ENCODE data around the gene JMJD1C. TPM values are rescaled to one million over a fixed set of nuclear protein-coding genes. Genes with fewer than 3 reads are reported as not detected.

JMJD1C gene
- total and polyA plus RNA-seq, 10 of the 15 experiments (the other 5 are each of a cell fraction or from before 2014, with no cell fraction given) = 31.2 to 83.3 (median 49.5) TPM

DNA sequence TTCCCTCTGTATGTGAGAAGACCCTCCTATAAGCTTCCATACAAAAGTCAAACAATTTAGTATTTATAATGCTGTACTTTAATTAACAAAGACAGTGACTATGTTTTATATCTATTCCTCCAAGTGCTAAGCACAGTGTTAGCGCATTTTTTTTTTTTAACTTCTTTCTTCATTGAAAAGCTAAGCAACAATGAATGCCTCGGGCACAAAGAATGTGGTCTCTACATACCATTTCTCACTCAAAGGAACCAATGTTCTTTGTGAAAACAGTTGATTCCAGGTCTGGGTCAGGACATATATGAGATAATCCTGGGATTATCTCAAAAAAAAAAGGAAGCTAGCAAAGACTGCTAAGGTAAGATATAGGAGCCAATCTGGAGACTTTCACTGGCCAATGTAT lies 29.2 kb upstream of the JMJD1C start:
- ChIA-PET POLR2A (no interaction called here), RAD21 (ENCODE audit: unreplicated experiment) (interaction anchor here (1.1 kb wide), 1 partner anchor 9 kb away, joined by 3 read pairs; no protein-coding TSS in a partner anchor), CTCF (no interaction called here), SMC1A (ENCODE audit: uncharacterized antibody, unreplicated experiment) (interaction anchor here (0.5 to 0.7 kb wide), 2 partner anchors 11 to 74 kb away, joined by 3 read pairs; no protein-coding TSS in a partner anchor)
- no peak for ATAC-seq
- Histone ChIP-seq H3K79me2 (ENCODE audit: control insufficient read depth, insufficient read depth, low read length) (peaks cover 20% of the 10 kb centered on the region), H3K27me3 (replicated peaks in 1 of 2; ENCODE audit: control insufficient read depth in 2 of 2, insufficient read depth in 2 of 2, low read length in 1 of 2) (no peaks in the 10 kb centered on the region), H3K4me1 (ENCODE audit: control insufficient read depth, insufficient read depth, low read length) (no peaks in the 10 kb centered on the region; the same call in 1 of the 2 replicates), H3K4me2 (ENCODE audit: control insufficient read depth, insufficient read depth) (no peak overlapping the region), H4K20me1 (ENCODE audit: control insufficient read depth, insufficient read depth) (no peaks in the 10 kb centered on the region), H3K27ac (ENCODE audit: control insufficient read depth, insufficient read depth) (no peak overlapping the region), H3K4me3 (no peak overlapping the region), H3K9ac (ENCODE audit: control insufficient read depth, insufficient read depth, low read length) (no peak overlapping the region), H2AFZ (ENCODE audit: control insufficient read depth, low read depth, low read length) (no peak overlapping the region), H3K36me3 (ENCODE audit: control insufficient read depth in 2 of 2, insufficient read depth in 2 of 2, low read length in 1 of 2) (no peaks in the 10 kb centered on the region; a peak in 1 of 4 replicates), H3K9me3 (replicated peaks; ENCODE audit: control insufficient read depth, insufficient read depth, low read length) (no peaks in the 10 kb centered on the region; the same call in 1 of the 3 replicates)
- in situ Hi-C loops (cut with MboI) (no loop called here), intact Hi-C loops (cut with micrococcal nuclease; ENCODE audit: unreplicated experiment) (no loop called here)
- BruUV-seq (replicated peaks) = no TSS peak
- WGBS (ENCODE audit: insufficient coverage, insufficient replicate concordance, low lambda C conversion rate, missing lambda C conversion rate) = 100% methylated on average over 2 of the region's 2 CpGs
- no peak for DNase-seq (ENCODE audit: low read depth, low spot score)
- TF ChIP-seq HDAC2 (IDR thresholded peaks at IDR 0.05) (no peak), ZBTB40 (IDR thresholded peaks at IDR 0.05; ENCODE audit: borderline replicate concordance) (no peak), POLR2AphosphoS5 (IDR thresholded peaks at IDR 0.05; ENCODE audit: low read length) (no peak), ASH2L (IDR thresholded peaks at IDR 0.05; ENCODE audit: borderline replicate concordance, low read depth) (no peak), SP1 (IDR thresholded peaks at IDR 0.05; ENCODE audit: low read depth, low read length) (no peak), CHD4 (IDR thresholded peaks at IDR 0.05) (no peak), CBFB (IDR thresholded peaks at IDR 0.05; ENCODE audit: low read depth) (no peak)
- FAIRE-seq = peak; percentile 7

Measured in GM12878 (cell line).